GM12878 (cell line): ENCODE data around the gene RERG. TPM values are rescaled to one million over a fixed set of nuclear protein-coding genes. Genes with fewer than 3 reads are reported as not detected.

Experiments
- ATAC-seq: fragments of 200-7000 bp; cut with Tn5 transposase; 3 replicates; pipeline ENCODE4 v1.9.1; 2020; ENCODE audit warnings: mild to moderate bottlenecking, moderate library complexity
- BruUV-seq: library from RNA; stranded (reverse); fragments of 400-500 nt; replicated peaks from 2 replicates; lab custom pipeline; 2021; lab: Mats Ljungman, UMichigan
- CTCF ChIA-PET: fragments of 300-600 bp; sonication (Branson Sonifier 250); formaldehyde crosslinking; extraction: SDS; loops from one replicate; lab custom pipeline; 2021; ENCODE audit warnings: inconsistent platforms; lab: Yijun Ruan, JAX
- POLR2A ChIA-PET: fragments of 350-600 bp; formaldehyde crosslinking; extraction: SDS; loops from one replicate; lab custom pipeline; 2021; ENCODE audit warnings: inconsistent platforms; lab: Charles Lee
- RAD21 ChIA-PET: fragments of 300-600 bp; sonication (Branson Sonifier 250); formaldehyde crosslinking; loops from one replicate; lab custom pipeline; 2023; ENCODE audit warnings: antibody characterized with exemption; ENCODE audit not compliant: unreplicated experiment; lab: Charles Lee
- SMC1A ChIA-PET: fragments of 300-600 bp; sonication (Branson Sonifier 250); formaldehyde crosslinking; loops from one replicate; lab custom pipeline; 2023; ENCODE audit not compliant: unreplicated experiment, uncharacterized antibody; lab: Charles Lee
- DNase-seq: peaks from one replicate; pipeline ENCODE4 v3.0.0-alpha.2; 2011; ENCODE audit warnings: low read depth, low spot score
- FAIRE-seq: peaks from 3 replicates; lab custom pipeline; 2011; peaks lifted over from hg19 to GRCh38; lab: Jason Lieb, UNC
- H2AFZ ChIP-seq: 2 replicates; pipeline ENCODE4 v1.6.0; 2011; ENCODE audit warnings: low read depth, low read length, control low read depth; ENCODE audit not compliant: control insufficient read depth
- H3K27ac ChIP-seq: 2 replicates; pipeline ENCODE4 v1.5.1; 2011; ENCODE audit warnings: control low read depth; ENCODE audit not compliant: control insufficient read depth, insufficient read depth
- H3K27me3 ChIP-seq, 2 experiments: replicated peaks in 1 of 2; 2 replicates each; pipeline versions ENCODE4 v1.6.0 to v1.6.1; 2011; ENCODE audit warnings: low read length in 1 of 2; ENCODE audit not compliant: control insufficient read depth in 2 of 2, insufficient read depth in 2 of 2
- H3K36me3 ChIP-seq, 2 experiments: 2 replicates each; pipeline ENCODE4 v1.5.1; 2011; ENCODE audit warnings: low read length in 1 of 2; ENCODE audit not compliant: control insufficient read depth in 2 of 2, insufficient read depth in 2 of 2
- H3K4me1 ChIP-seq: 2 replicates; pipeline ENCODE4 v1.6.1; 2011; ENCODE audit warnings: mild to moderate bottlenecking, low read length, moderate library complexity, mixed read lengths; ENCODE audit not compliant: control insufficient read depth, insufficient read depth
- H3K4me2 ChIP-seq: 2 replicates; pipeline ENCODE4 v1.6.0; 2011; ENCODE audit warnings: control low read depth; ENCODE audit not compliant: control insufficient read depth, insufficient read depth
- H3K4me3 ChIP-seq: fragments of 200-600 bp; sonication (generic); 2 replicates; pipeline ENCODE4 v1.5.1; 2016
- H3K79me2 ChIP-seq: 2 replicates; pipeline ENCODE4 v1.6.0; 2011; ENCODE audit warnings: low read length; ENCODE audit not compliant: control insufficient read depth, insufficient read depth
- H3K9ac ChIP-seq: 2 replicates; pipeline ENCODE4 v1.8.0; 2011; ENCODE audit warnings: low read length, control low read depth, mixed read lengths; ENCODE audit not compliant: control insufficient read depth, insufficient read depth
- H3K9me3 ChIP-seq: replicated peaks from 3 replicates; pipeline ENCODE4 v1.5.1; 2011; ENCODE audit warnings: mild to moderate bottlenecking, low read length; ENCODE audit not compliant: control insufficient read depth, insufficient read depth
- H4K20me1 ChIP-seq: 2 replicates; pipeline ENCODE4 v1.6.0; 2011; ENCODE audit not compliant: control insufficient read depth, insufficient read depth
- BCL11A ChIP-seq: IDR thresholded peaks from 2 replicates; pipeline ENCODE4 v1.6.1; 2011; ENCODE audit warnings: low read depth, low read length
- BCLAF1 ChIP-seq: fragments of 450-650 bp; IDR thresholded peaks from 2 replicates; pipeline ENCODE4 v1.6.1; 2017; ENCODE audit warnings: antibody characterized with exemption, mild to moderate bottlenecking, moderate library complexity
- EP300 ChIP-seq, 2 experiments: fragments of 150-350 bp in 1 of 2; IDR thresholded peaks; 2 replicates each; pipeline ENCODE4 v1.6.1; 2011 to 2012; ENCODE audit warnings: low read depth in 2 of 2, low read length in 2 of 2, borderline replicate concordance in 1 of 2, improper control_type of control experiment in 1 of 2, inconsistent platforms in 1 of 2; ENCODE audit not compliant: control insufficient read depth in 1 of 2
- NR2F1 ChIP-seq: fragments of 450-650 bp; conservative IDR thresholded peaks from 2 replicates; pipeline ENCODE4 v1.6.1; 2017; ENCODE audit warnings: mild to moderate bottlenecking
- SUPT20H ChIP-seq: IDR thresholded peaks from 2 replicates; pipeline ENCODE4 v1.6.1; 2011; ENCODE audit warnings: low read depth, mild to moderate bottlenecking, low read length, moderate library complexity, borderline replicate concordance; ENCODE audit not compliant: control insufficient read depth
- WGBS: methylation state at CpG from one replicate; pipeline ENCODE4 v1.1.6; 2016; ENCODE audit warnings: low lambda C conversion rate; ENCODE audit not compliant: insufficient replicate concordance, insufficient coverage; ENCODE audit errors: missing lambda C conversion rate; 5-methylcytosine and 5-hydroxymethylcytosine counted together
- in situ Hi-C: fragments of 300-500 bp; cut with MboI; formaldehyde crosslinking; loops from 9 replicates; pipeline ENCODE4 v1.14.3; 2018; ENCODE audit warnings: mixed read lengths
- intact Hi-C: fragments of 100-400 bp; cut with micrococcal nuclease; formaldehyde crosslinking; loops from one replicate; pipeline ENCODE4 v1.14.2; 2022; ENCODE audit not compliant: unreplicated experiment
- polyA plus RNA-seq, 11 experiments: library from polyadenylated mRNA; depleted of rRNA in 4 of 11; unstranded in 6 of 11; stranded (reverse) in 5 of 11; fragments of >200 nt; fragmentation: Nextera tagmentation in 4 of 11; fragmentation: Illumina TruSeq in 1 of 11; extraction: Ambion mirVana in 4 of 11; extraction: Trizol in 1 of 11; gene quantifications; 1 replicate in 1 of 11; 2 replicates in 10 of 11; pipeline versions ENCODE4 v1.2.1 to v1.2.3, GENCODE V29; 2011 to 2016; ENCODE audit warnings: inconsistent platforms in 2 of 11, missing spikeins in 2 of 11, low read depth in 1 of 11
- total RNA-seq, 4 experiments: library from RNA; depleted of rRNA in 3 of 4; stranded (reverse); fragments of >200 nt in 3 of 4; fragmentation: Illumina TruSeq in 1 of 4; extraction: Trizol in 1 of 4; gene quantifications; 2 replicates each; pipeline versions ENCODE4 v1.2.1 to v1.2.3, GENCODE V29; 2013 to 2021

RERG gene
- total and polyA plus RNA-seq, 10 of the 15 experiments (the other 5 are each of a cell fraction or from before 2014, with no cell fraction given) = 0.03 to 5.3 (median 0.05) TPM; not detected in 5

DNA sequence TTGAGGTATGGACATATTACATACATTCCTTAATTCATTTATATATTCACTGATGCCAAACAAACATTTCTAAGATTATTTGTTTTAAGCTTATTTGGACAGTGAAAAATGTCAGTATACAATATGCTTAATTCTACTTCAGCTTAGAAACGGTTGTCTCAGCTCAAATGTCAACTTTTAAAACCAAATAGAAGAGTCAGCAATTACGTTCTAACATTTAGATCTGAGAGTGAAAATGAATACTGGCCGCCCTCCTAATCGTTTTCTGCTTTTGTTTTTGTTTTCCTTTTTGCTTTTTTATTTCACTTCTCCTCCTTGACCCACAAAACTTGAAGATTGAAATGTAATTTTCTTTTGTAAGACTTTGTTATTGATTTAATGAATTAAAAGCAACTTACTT lies 19.7 kb upstream of the RERG start:
- ATAC-seq (no peak), FAIRE-seq (no peak)

More for the DNA sequence above, 19.7 kb upstream of the RERG start:
- Histone ChIP-seq H3K27me3 (no peaks in the 10 kb centered on the region), H3K4me1 (no peaks in the 10 kb centered on the region), H3K9ac (no peak overlapping the region), H4K20me1 (no peaks in the 10 kb centered on the region), H2AFZ (no peak overlapping the region), H3K4me3 (no peak overlapping the region), H3K4me2 (no peak overlapping the region), H3K27ac (no peak overlapping the region), H3K9me3 (no peaks in the 10 kb centered on the region), H3K36me3 (no peaks in the 10 kb centered on the region), H3K79me2 (no peaks in the 10 kb centered on the region)
- CTCF ChIA-PET = interaction anchor here (0.7 to 1.8 kb wide), 2 partner anchors 19 to 430 kb away, joined by 3 to 7 read pairs; partner anchors contain the start of gene RERG
- no peak for DNase-seq
- in situ Hi-C loops (no loop called here), intact Hi-C loops (no loop called here)
- 13% methylated on average over 4 of the region's 4 CpGs for WGBS
- SMC1A ChIA-PET = no interaction called here
- TF ChIP-seq EP300 (IDR thresholded peaks at IDR 0.05; ENCODE audit: borderline replicate concordance in 1 of 2, control insufficient read depth in 1 of 2, low read depth in 2 of 2, low read length in 2 of 2) (no peak), BCL11A (no peak), SUPT20H (no peak), NR2F1 (no peak), BCLAF1 (no peak)
- no TSS peak for BruUV-seq
- RAD21 ChIA-PET = no interaction called here
- POLR2A ChIA-PET = no interaction called here
